H1 (cell line): ENCODE measurements around the gene RPS5. TPM values are rescaled to one million over a fixed set of nuclear protein-coding genes. Genes with fewer than 3 reads are reported as not detected.
A peak's percentile ranks its signal among the peaks of the same experiment; 100 is the strongest.

Source experiments
- CTCF ChIA-PET: fragments of 300-600 bp; sonication (Branson Sonifier 250); formaldehyde crosslinking; loops from one replicate; lab custom pipeline; 2021; ENCODE audit not compliant: partially characterized antibody; lab: Charles Lee
- POLR2A ChIA-PET: fragments of 300-600 bp; sonication (Branson Sonifier 250); formaldehyde crosslinking; loops from one replicate; lab custom pipeline; 2021; ENCODE audit warnings: inconsistent platforms; ENCODE audit not compliant: partially characterized antibody; lab: Charles Lee
- DNase-seq, 2 experiments: peaks; one replicate each; pipeline versions ENCODE4 v3.0.0 to v3.0.0-alpha.2; 2010 to 2022; ENCODE audit warnings: low spot score in 2 of 2, low read depth in 1 of 2, mixed read lengths in 1 of 2
- FAIRE-seq: peaks from 2 replicates; lab custom pipeline; 2011; peaks lifted over from hg19 to GRCh38; lab: Jason Lieb, UNC
- H2AFZ ChIP-seq: 2 replicates; pipeline ENCODE4 v1.8.1; 2012; ENCODE audit warnings: low read length, inconsistent platforms
- H2AK5ac ChIP-seq: 2 replicates; pipeline ENCODE4 v1.6.1; 2013; ENCODE audit warnings: low read depth, low read length
- H2BK120ac ChIP-seq: replicated peaks from 2 replicates; pipeline ENCODE3; 2013; ENCODE audit warnings: low read depth, low read length, inconsistent platforms
- H2BK12ac ChIP-seq: 2 replicates; pipeline ENCODE4 v1.6.1; 2013; ENCODE audit warnings: low read depth, low read length
- H2BK15ac ChIP-seq: 2 replicates; pipeline ENCODE4 v1.6.1; 2013; ENCODE audit warnings: low read length
- H2BK20ac ChIP-seq: 2 replicates; pipeline ENCODE4 v1.6.1; 2013; ENCODE audit warnings: low read length
- H2BK5ac ChIP-seq: 2 replicates; pipeline ENCODE4 v1.6.1; 2013; ENCODE audit warnings: low read depth, low read length
- H3K14ac ChIP-seq: 2 replicates; pipeline ENCODE4 v1.6.1; 2013; ENCODE audit warnings: inconsistent platforms; ENCODE audit not compliant: insufficient read length
- H3K18ac ChIP-seq: 2 replicates; pipeline ENCODE4 v1.6.1; 2013; ENCODE audit warnings: low read length; ENCODE audit errors: extremely low read depth
- H3K23ac ChIP-seq: 2 replicates; pipeline ENCODE4 v1.6.1; 2013; ENCODE audit warnings: inconsistent platforms; ENCODE audit not compliant: insufficient read length
- H3K23me2 ChIP-seq: 2 replicates; pipeline ENCODE4 v1.6.1; 2013; ENCODE audit warnings: low read depth, low read length
- H3K27ac ChIP-seq: 2 replicates; pipeline ENCODE4 v1.6.1; 2011; ENCODE audit warnings: low read depth, low read length, inconsistent platforms
- H3K27me3 ChIP-seq, 4 experiments: replicated peaks in 1 of 4; 1 replicate in 1 of 4; 2 replicates in 3 of 4; pipeline versions ENCODE4 v1.6.1 to v1.8.1; 2011 to 2013; ENCODE audit warnings: low read length in 3 of 4, mild to moderate bottlenecking in 3 of 4, inconsistent platforms in 2 of 4, mixed read lengths in 2 of 4, moderate library complexity in 1 of 4; ENCODE audit not compliant: control insufficient read depth in 3 of 4, insufficient read depth in 3 of 4; ENCODE audit errors: extremely low read depth in 1 of 4
- H3K36me3 ChIP-seq, 4 experiments: 2 replicates each; pipeline versions ENCODE4 v1.6.1 to v1.8.1; 2011 to 2013; ENCODE audit warnings: mild to moderate bottlenecking in 4 of 4, low read length in 3 of 4, moderate library complexity in 2 of 4, control low read depth in 1 of 4, inconsistent platforms in 1 of 4; ENCODE audit not compliant: insufficient read depth in 4 of 4, control insufficient read depth in 2 of 4
- H3K4ac ChIP-seq: replicated peaks from 2 replicates; pipeline ENCODE3; 2013; ENCODE audit warnings: low read length, low read depth, mixed read lengths, inconsistent platforms; ENCODE audit not compliant: insufficient read length
- H3K4me1 ChIP-seq, 4 experiments: replicated peaks in 1 of 4; 1 replicate in 1 of 4; 2 replicates in 3 of 4; pipeline versions ENCODE4 v1.6.1 to v1.8.1; 2011 to 2013; ENCODE audit warnings: low read length in 3 of 4, inconsistent platforms in 2 of 4, mixed read lengths in 1 of 4; ENCODE audit not compliant: insufficient read depth in 4 of 4, control insufficient read depth in 3 of 4
- H3K4me2 ChIP-seq, 2 experiments: 2 replicates each; pipeline versions ENCODE4 v1.6.1 to v1.8.1; 2011 to 2013; ENCODE audit warnings: low read depth in 2 of 2, low read length in 2 of 2, control low read depth in 1 of 2, inconsistent platforms in 1 of 2, mild to moderate bottlenecking in 1 of 2; ENCODE audit not compliant: insufficient read depth in 1 of 2
- H3K4me3 ChIP-seq, 4 experiments: fragments of 200-600, 300-600 bp in 1 of 4; sonication (generic), shearing (Covaris generic), sonication (Bioruptor Twin) in 1 of 4; 2 replicates each; pipeline versions ENCODE4 v1.5.1 to v1.8.1; 2011 to 2016; ENCODE audit warnings: low read length in 4 of 4, low read depth in 3 of 4, control low read depth in 2 of 4, inconsistent platforms in 2 of 4, mild to moderate bottlenecking in 2 of 4, mixed read lengths in 1 of 4, moderate library complexity in 1 of 4; ENCODE audit not compliant: insufficient read depth in 2 of 4; ENCODE audit errors: extremely low read depth in 1 of 4
- H3K56ac ChIP-seq: replicated peaks from 2 replicates; pipeline ENCODE3; 2013; ENCODE audit warnings: low read depth, mild to moderate bottlenecking, mixed read lengths, low read length, inconsistent platforms; ENCODE audit not compliant: insufficient read length
- H3K79me1 ChIP-seq: 2 replicates; pipeline ENCODE4 v1.6.1; 2013; ENCODE audit warnings: low read depth, low read length, control low read depth
- H3K79me2 ChIP-seq, 2 experiments: 2 replicates each; pipeline versions ENCODE4 v1.6.1 to v1.8.1; 2012 to 2013; ENCODE audit warnings: low read length in 2 of 2, mild to moderate bottlenecking in 2 of 2, inconsistent platforms in 1 of 2; ENCODE audit not compliant: insufficient read depth in 2 of 2, control insufficient read depth in 1 of 2
- H3K9ac ChIP-seq, 4 experiments: replicated peaks in 1 of 4; 1 replicate in 1 of 4; 2 replicates in 3 of 4; pipeline versions ENCODE4 v1.6.1 to v1.8.1; 2011 to 2013; ENCODE audit warnings: low read depth in 3 of 4, low read length in 3 of 4, control low read depth in 2 of 4, mild to moderate bottlenecking in 2 of 4, moderate library complexity in 2 of 4, inconsistent platforms in 1 of 4; ENCODE audit errors: extremely low read depth in 1 of 4
- H3K9me3 ChIP-seq, 2 experiments: 2 replicates each; pipeline versions ENCODE4 v1.6.1 to v1.8.1; 2012 to 2013; ENCODE audit warnings: mild to moderate bottlenecking in 2 of 2, moderate library complexity in 2 of 2, control low read depth in 1 of 2, inconsistent platforms in 1 of 2, low read depth in 1 of 2, low read length in 1 of 2, mixed read lengths in 1 of 2; ENCODE audit not compliant: insufficient read depth in 2 of 2
- H4K20me1 ChIP-seq, 2 experiments: replicated peaks in 1 of 2; 2 replicates each; pipeline versions ENCODE3 to v1.8.1; 2011 to 2013; ENCODE audit warnings: inconsistent platforms in 2 of 2, low read length in 2 of 2, mild to moderate bottlenecking in 1 of 2; ENCODE audit not compliant: insufficient read depth in 2 of 2, control insufficient read depth in 1 of 2
- H4K5ac ChIP-seq: 2 replicates; pipeline ENCODE4 v1.6.1; 2013; ENCODE audit warnings: low read length, low read depth, mixed read lengths, inconsistent platforms; ENCODE audit not compliant: insufficient read length
- H4K8ac ChIP-seq: 2 replicates; pipeline ENCODE4 v1.8.0; 2013; ENCODE audit warnings: mild to moderate bottlenecking, moderate library complexity, low read length, inconsistent platforms; ENCODE audit not compliant: insufficient read depth; ENCODE audit errors: extremely low read depth
- H4K91ac ChIP-seq: replicated peaks from 2 replicates; pipeline ENCODE3; 2013; ENCODE audit warnings: low read length, mixed read lengths, inconsistent platforms; ENCODE audit not compliant: insufficient read length
- CBX5 ChIP-seq: fragments of 300-800, 300-1000 bp; sonication (generic); IDR thresholded peaks from 2 replicates; pipeline ENCODE4 v1.7.1; 2016; ENCODE audit warnings: antibody characterized with exemption, low read length, low read depth
- CEBPB ChIP-seq: IDR thresholded peaks from 2 replicates; pipeline ENCODE4 v1.6.1; 2012; ENCODE audit warnings: low read depth, low read length
- E2F6 ChIP-seq: IDR thresholded peaks from 2 replicates; pipeline ENCODE4 v1.6.1; 2012; ENCODE audit warnings: inconsistent platforms
- HDAC2 ChIP-seq, 2 experiments: fragments of 300-600 bp in 1 of 2; sonication (generic) in 1 of 2; IDR thresholded peaks; 2 replicates each; pipeline ENCODE4 v1.6.1; 2011 to 2012; ENCODE audit warnings: low read depth in 2 of 2, low read length in 2 of 2, mild to moderate bottlenecking in 2 of 2, moderate library complexity in 2 of 2, borderline replicate concordance in 1 of 2, inconsistent platforms in 1 of 2
- POU5F1 ChIP-seq: IDR thresholded peaks from 2 replicates; pipeline ENCODE4 v1.6.1; 2011; ENCODE audit warnings: low read depth, mild to moderate bottlenecking, low read length, moderate library complexity
- RBBP5 ChIP-seq: IDR thresholded peaks from 2 replicates; pipeline ENCODE4 v1.7.1; 2012; ENCODE audit warnings: low read depth, mild to moderate bottlenecking, inconsistent platforms, low read length, moderate library complexity, borderline replicate concordance
- SAP30 ChIP-seq: fragments of 300-600 bp; sonication (generic); IDR thresholded peaks from 2 replicates; pipeline ENCODE4 v1.7.1; 2012; ENCODE audit warnings: low read length, moderate library complexity, mild to moderate bottlenecking, inconsistent platforms; ENCODE audit not compliant: insufficient read depth, insufficient replicate concordance
- WGBS, 2 experiments: shearing (Covaris generic) in 1 of 2; methylation state at CpG; one replicate each; pipeline versions ENCODE4 v1.1.6 to v1.1.7; 2013 to 2015; ENCODE audit warnings: low lambda C conversion rate in 2 of 2, mixed read lengths in 2 of 2, inconsistent platforms in 1 of 2, low coverage in 1 of 2, missing lambda C conversion rate in 1 of 2; ENCODE audit not compliant: insufficient replicate concordance in 2 of 2, insufficient coverage in 1 of 2, insufficient read length in 1 of 2; ENCODE audit errors: extremely low coverage in 1 of 2, missing lambda C conversion rate in 1 of 2; 5-methylcytosine and 5-hydroxymethylcytosine counted together
- polyA plus RNA-seq, 7 experiments: library from polyadenylated mRNA; depleted of rRNA in 3 of 7; stranded (reverse) in 5 of 7; unstranded in 2 of 7; fragments of >200 nt in 5 of 7; fragments of 200-250 nt in 2 of 7; gene quantifications; 1 replicate in 5 of 7; 2 replicates in 1 of 7; 4 replicates in 1 of 7; pipeline versions ENCODE4 v1.2.1 to v1.2.3, GENCODE V29; 2011 to 2013; ENCODE audit warnings: missing spikeins in 2 of 7, mixed read lengths in 2 of 7
- total RNA-seq: library from RNA; stranded (reverse); fragmentation: NEBNext Ultra II Directional; extraction: Animal tissue kit (Norgen Biotek cat#: 25700); gene quantifications from 2 replicates; pipeline ENCODE4 v1.2.1, GENCODE V29; 2021
- TF ChIP-seq, protein P1 (sequence below): IDR thresholded peaks from 2 replicates; pipeline ENCODE4 v1.6.1; 2012; ENCODE audit warnings: inconsistent platforms

RPS5 gene
- total and polyA plus RNA-seq, 2 of the 8 experiments (the other 6 are each of a cell fraction or from before 2014, with no cell fraction given), result 1,557 to 5,731 TPM

GRCh38 chr19:58361900-58362271 is 25.2 kb upstream of the RPS5 start:
- no peak overlapping the region; the same call in 1 of the 2 replicates for H2AK5ac ChIP-seq
- ChIA-PET POLR2A (interaction anchor here (0.9 to 7.8 kb wide), 20 partner anchors 9 to 211 kb away, joined by 3 to 102 read pairs (median 5); partner anchors contain the start of genes A1BG, CHMP2A, RNF225 and RPS5), CTCF (interaction anchor here (0.9 to 2.0 kb wide), 8 partner anchors 9 to 138 kb away, joined by 3 to 5 read pairs (median 4); no protein-coding TSS in a partner anchor)
- WGBS, 2 experiments, result 6% methylated on average over 27 of the region's 28 CpGs; no CpG with 5 or more reads in 1 of the 2 experiments
- no peaks in the 10 kb centered on the region for H3K79me2 ChIP-seq
- H4K20me1 ChIP-seq, result no peaks in the 10 kb centered on the region
- H3K56ac ChIP-seq, result peak overlapping the region; percentile 86
- H3K23me2 ChIP-seq, result peaks cover 5% of the 10 kb centered on the region
- H3K36me3 ChIP-seq, result peaks cover 0 to 2% (median 0%) of the 10 kb centered on the region in 4 experiments; a peak in 2 of 8 replicates
- H2BK12ac ChIP-seq, result peak overlapping the region; percentile 92
- peak overlapping the region; percentile 92 for H4K5ac ChIP-seq
- no peak overlapping the region for H2BK120ac ChIP-seq
- H4K8ac ChIP-seq, result peak overlapping the region; percentile 99
- peak overlapping the region; percentile 99 for H3K18ac ChIP-seq
- peak overlapping the region; percentile 97 for H4K91ac ChIP-seq
- no peaks in the 10 kb centered on the region for H3K27me3 ChIP-seq
- H2BK15ac ChIP-seq, result peak overlapping the region; percentile 76; the same call in 1 of the 2 replicates
- peak overlapping the region; percentile 80 to 97 (median 96) for H3K4me3 ChIP-seq
- H3K4me2 ChIP-seq, result peak overlapping the region; percentile 73 to 94
- no peak overlapping the region for H3K14ac ChIP-seq
- FAIRE-seq (no peak), DNase-seq (no peak)
- H3K9me3 ChIP-seq, result no peaks in the 10 kb centered on the region
- TF ChIP-seq POU5F1 (no peak), RBBP5 (no peak), SAP30 (peak; percentile 90), HDAC2 (IDR thresholded peaks at IDR 0.05; ENCODE audit: borderline replicate concordance in 1 of 2, low read depth in 2 of 2, low read length in 2 of 2) (0 out of 4 replicates have a peak, but pooled peaks of 1 of the 2 experiments have one; percentile 82), E2F6 (peak; percentile 74), CBX5 (no peak), CEBPB (no peak)
- TF ChIP-seq, protein P1, sequence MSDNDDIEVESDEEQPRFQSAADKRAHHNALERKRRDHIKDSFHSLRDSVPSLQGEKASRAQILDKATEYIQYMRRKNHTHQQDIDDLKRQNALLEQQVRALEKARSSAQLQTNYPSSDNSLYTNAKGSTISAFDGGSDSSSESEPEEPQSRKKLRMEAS, result peak; percentile 91
- H3K4me1 ChIP-seq, result peaks cover 0 to 8% (median 5%) of the 10 kb centered on the region in 4 experiments; a peak in 4 of 7 replicates
- peak overlapping the region; percentile 65 to 96 (median 95) for H3K9ac ChIP-seq
- H3K23ac ChIP-seq, result no peak overlapping the region
- peak overlapping the region; percentile 82 for H3K27ac ChIP-seq
- peak overlapping the region; percentile 27; the same call in 1 of the 2 replicates for H2BK20ac ChIP-seq
- H3K79me1 ChIP-seq, result no peaks in the 10 kb centered on the region
- peak overlapping the region; percentile 88; the same call in 1 of the 2 replicates for H2AFZ ChIP-seq
- H3K4ac ChIP-seq, result peak overlapping the region; percentile 32
- peak overlapping the region; percentile 99 for H2BK5ac ChIP-seq
